ENCODE data around the gene OSBPL8. TPM values are rescaled to one million over a fixed set of nuclear protein-coding genes. Genes with fewer than 3 reads are reported as not detected.

OSBPL8 gene
- total RNA-seq, 1 donor from 2014 or later, result 56.1 TPM

DNA sequence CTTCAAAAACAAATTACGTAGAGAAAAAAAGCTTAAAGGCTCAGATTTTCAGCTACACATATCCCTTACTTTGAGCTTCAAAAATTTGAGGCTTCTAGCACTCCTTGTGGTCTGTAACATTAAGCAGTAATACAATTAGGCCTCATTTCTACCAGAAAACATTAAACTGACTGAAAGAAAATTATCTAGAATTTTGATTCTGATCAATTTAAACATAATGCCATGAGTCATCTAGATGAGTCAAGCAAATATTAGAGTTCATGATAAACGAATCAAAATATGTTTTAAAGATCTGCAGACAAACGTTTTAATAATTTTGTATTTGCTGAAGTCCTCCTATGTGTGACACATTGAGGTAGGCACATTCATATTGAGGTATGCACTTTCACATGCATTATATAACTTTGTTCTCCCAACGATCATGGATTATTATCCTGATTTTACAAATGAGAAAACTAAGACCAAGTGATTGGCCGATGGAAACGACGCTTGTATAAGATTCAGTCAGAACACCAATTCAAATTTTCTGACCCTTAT, 4.3 kb downstream of the OSBPL8 start:
- no peak for DNase-seq (ENCODE audit: extremely low spot score, unreplicated experiment)
- Mint-ChIP-seq H3K9me3 (no peaks in the 10 kb centered on the region), H3K27ac (no peak overlapping the region), H3K36me3 (no peaks in the 10 kb centered on the region), H3K4me1 (ENCODE audit: unreplicated experiment) (peaks cover 30% of the 10 kb centered on the region), H3K4me3 (peak overlapping the region; percentile 1), H3K27me3 (no peaks in the 10 kb centered on the region)
- TF ChIP-seq CTCF (conservative IDR thresholded peaks at IDR 0.05), result peak; percentile 34

DNA sequence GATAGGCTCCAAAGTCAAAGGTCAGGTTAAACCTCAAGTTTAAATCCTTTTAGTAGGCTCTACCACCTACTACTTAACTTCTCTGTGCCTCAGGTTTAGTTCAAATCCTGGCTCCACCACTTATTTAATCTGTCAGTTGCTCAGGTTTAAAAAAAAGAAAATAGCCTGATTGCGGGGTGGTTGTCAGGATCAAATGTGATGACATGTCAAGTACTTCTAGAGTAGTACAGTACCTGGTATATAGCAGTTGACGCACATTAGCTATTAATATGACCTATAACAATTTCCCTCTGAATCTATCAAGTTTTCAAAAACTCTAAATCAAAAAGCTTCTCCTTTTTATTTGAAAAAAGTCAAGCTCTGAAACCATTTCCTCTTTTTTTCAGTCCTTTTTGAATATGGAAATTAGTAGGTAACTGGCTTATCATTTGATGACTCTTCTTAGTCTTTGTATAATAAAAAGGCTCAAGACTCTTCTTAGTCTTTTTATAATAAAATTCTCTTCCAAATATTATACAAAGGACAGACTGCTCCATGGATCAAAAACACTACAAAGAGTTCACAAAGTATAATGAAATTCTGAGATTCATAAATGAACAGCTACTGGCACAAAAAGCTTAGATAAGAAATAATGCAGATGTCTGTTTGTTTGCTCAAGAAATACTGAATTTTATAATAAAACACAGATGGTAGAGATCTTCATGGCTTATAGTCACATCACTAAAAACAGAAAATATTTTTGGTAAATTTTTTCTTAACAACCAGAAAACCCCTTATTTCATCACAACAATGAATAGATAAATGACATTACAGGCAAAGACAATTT, 5.0 kb downstream of the OSBPL8 start:
- Mint-ChIP-seq H3K36me3 (no peaks in the 10 kb centered on the region), H3K4me1 (ENCODE audit: unreplicated experiment) (peaks cover 30% of the 10 kb centered on the region), H3K9me3 (no peaks in the 10 kb centered on the region), H3K27ac (no peak overlapping the region), H3K27me3 (no peaks in the 10 kb centered on the region), H3K4me3 (no peak overlapping the region)
- no peak for DNase-seq (ENCODE audit: extremely low spot score, unreplicated experiment)
- no peak for TF ChIP-seq CTCF (conservative IDR thresholded peaks at IDR 0.05)

- Mint-ChIP-seq H3K27me3 (no peaks in the 10 kb centered on the region), H3K4me3 (no peak overlapping the region)
Measured at GRCh38 chr12:76552343-76552938, 7.1 kb downstream of the OSBPL8 start.

DNA sequence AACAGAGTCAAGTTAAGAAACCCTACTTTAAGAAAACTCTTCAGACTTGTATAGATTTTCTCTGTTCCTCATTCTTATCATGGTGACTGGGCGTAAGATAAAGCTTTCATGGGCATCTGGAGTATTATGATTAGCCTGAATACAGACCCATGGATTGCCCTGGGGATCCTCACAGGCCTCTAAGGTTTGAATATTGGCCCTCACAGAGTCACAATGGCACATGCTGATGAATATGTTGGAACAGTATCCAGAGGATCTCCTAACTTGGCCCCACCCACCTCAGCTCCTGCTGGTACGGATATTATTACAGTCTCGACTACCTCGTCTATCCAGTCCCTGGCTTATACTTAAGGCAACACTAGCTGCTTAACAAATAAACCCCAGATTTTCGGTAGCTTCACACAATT, 8.1 kb downstream of the OSBPL8 start:
- Mint-ChIP-seq H3K4me1 (ENCODE audit: unreplicated experiment) (peaks cover 57% of the 10 kb centered on the region), H3K4me3 (no peak overlapping the region), H3K36me3 (no peaks in the 10 kb centered on the region), H3K27me3 (no peaks in the 10 kb centered on the region), H3K9me3 (no peaks in the 10 kb centered on the region), H3K27ac (no peak overlapping the region)
- DNase-seq (ENCODE audit: extremely low spot score, unreplicated experiment), result no peak
- TF ChIP-seq CTCF (conservative IDR thresholded peaks at IDR 0.05), result no peak

More at GRCh38 chr12:76552343-76552938, 7.1 kb downstream of the OSBPL8 start:
- H3K4me1 Mint-ChIP-seq (ENCODE audit: unreplicated experiment), result peaks cover 49% of the 10 kb centered on the region
- H3K36me3 Mint-ChIP-seq, result no peaks in the 10 kb centered on the region
- no peaks in the 10 kb centered on the region for H3K9me3 Mint-ChIP-seq
- no peak for DNase-seq (ENCODE audit: extremely low spot score, unreplicated experiment)
- no peak overlapping the region for H3K27ac Mint-ChIP-seq
- no peak for TF ChIP-seq CTCF (conservative IDR thresholded peaks at IDR 0.05)

- H3K4me1 Mint-ChIP-seq (ENCODE audit: unreplicated experiment), result peaks cover 43% of the 10 kb centered on the region
- no peaks in the 10 kb centered on the region for H3K36me3 Mint-ChIP-seq
- no peaks in the 10 kb centered on the region for H3K27me3 Mint-ChIP-seq
- H3K9me3 Mint-ChIP-seq, result no peaks in the 10 kb centered on the region
- no peak overlapping the region for H3K4me3 Mint-ChIP-seq
- DNase-seq (ENCODE audit: extremely low spot score, unreplicated experiment), result no peak
- TF ChIP-seq CTCF (conservative IDR thresholded peaks at IDR 0.05), result no peak
- peak overlapping the region; percentile 31 for H3K27ac Mint-ChIP-seq
Measured at GRCh38 chr12:76549131-76549530, 10.4 kb downstream of the OSBPL8 start.

Data from type B pancreatic cell (in vitro differentiated cells).